ENCODE data around the gene CA12. TPM values are rescaled to one million over a fixed set of nuclear protein-coding genes. Genes with fewer than 3 reads are reported as not detected.
A peak's percentile ranks its signal among the peaks of the same experiment; 100 is the strongest.
"Not testable (repeated sequence)": the region's sequence is repeated elsewhere in the genome, so short reads cannot be mapped to it uniquely, and the experiment has no call there.

CA12 gene
- total RNA-seq, 1 experiment from 2014 or later, result 0.97 TPM

- POLR2A ChIA-PET (ENCODE audit: low non-redundant PET), result no interaction called here
Measured at GRCh38 chr15:63420333-63420747, 38.7 kb upstream of the CA12 start.

GRCh38 chr15:63418811-63419210 is 37.2 kb upstream of the CA12 start:
- Histone ChIP-seq H3K4me3 (ENCODE audit: low read depth, low read length, poor library complexity, severe bottlenecking) (no peak overlapping the region), H3K27ac (ENCODE audit: low read depth, low read length, poor library complexity, severe bottlenecking) (no peak overlapping the region), H3K4me1 (ENCODE audit: insufficient read depth, low read length, poor library complexity, severe bottlenecking) (no peaks in the 10 kb centered on the region), H3K36me3 (ENCODE audit: insufficient read depth, low read length, poor library complexity, severe bottlenecking) (no peaks in the 10 kb centered on the region), H3K27me3 (replicated peaks; ENCODE audit: insufficient read depth, low read depth, low read length, poor library complexity) (no peaks in the 10 kb centered on the region), H3K9me3 (ENCODE audit: low read depth, low read length, poor library complexity, severe bottlenecking) (no peaks in the 10 kb centered on the region)
- no peak for DNase-seq (ENCODE audit: low spot score)
- POLR2A ChIA-PET (ENCODE audit: low non-redundant PET), result no interaction called here
- TF ChIP-seq EZH2 (IDR thresholded peaks at IDR 0.05; ENCODE audit: borderline replicate concordance, low read depth, low read length, poor library complexity, severe bottlenecking) (no peak), CTCF (conservative IDR thresholded peaks at IDR 0.05; ENCODE audit: low read depth, low read length) (no peak)
- BruUV-seq (replicated peaks), result no TSS peak
- CTCF ChIA-PET, result no interaction called here
- intact Hi-C loops (cut with micrococcal nuclease; ENCODE audit: unreplicated experiment), result no loop called here

More at GRCh38 chr15:63420333-63420747, 38.7 kb upstream of the CA12 start:
- TF ChIP-seq EZH2 (IDR thresholded peaks at IDR 0.05; ENCODE audit: borderline replicate concordance, low read depth, low read length, poor library complexity, severe bottlenecking), result no peak
- TF ChIP-seq CTCF (conservative IDR thresholded peaks at IDR 0.05; ENCODE audit: low read depth, low read length), result no peak
- DNase-seq (ENCODE audit: low spot score), result peak; percentile 22
- Histone ChIP-seq H3K4me3 (ENCODE audit: low read depth, low read length, poor library complexity, severe bottlenecking) (no peak overlapping the region), H3K4me1 (ENCODE audit: insufficient read depth, low read length, poor library complexity, severe bottlenecking) (no peaks in the 10 kb centered on the region), H3K36me3 (ENCODE audit: insufficient read depth, low read length, poor library complexity, severe bottlenecking) (no peaks in the 10 kb centered on the region), H3K9me3 (ENCODE audit: low read depth, low read length, poor library complexity, severe bottlenecking) (no peaks in the 10 kb centered on the region), H3K27me3 (replicated peaks; ENCODE audit: insufficient read depth, low read depth, low read length, poor library complexity) (no peaks in the 10 kb centered on the region), H3K27ac (ENCODE audit: low read depth, low read length, poor library complexity, severe bottlenecking) (no peak overlapping the region)
- BruUV-seq (replicated peaks), result no TSS peak
- intact Hi-C loops (cut with micrococcal nuclease; ENCODE audit: unreplicated experiment), result no loop called here
- CTCF ChIA-PET, result no interaction called here

GRCh38 chr15:63417721-63418120 is 36.1 kb upstream of the CA12 start:
- Histone ChIP-seq H3K36me3 (ENCODE audit: insufficient read depth, low read length, poor library complexity, severe bottlenecking) (no peaks in the 10 kb centered on the region), H3K27me3 (replicated peaks; ENCODE audit: insufficient read depth, low read depth, low read length, poor library complexity) (no peaks in the 10 kb centered on the region), H3K27ac (ENCODE audit: low read depth, low read length, poor library complexity, severe bottlenecking) (no peak overlapping the region), H3K9me3 (ENCODE audit: low read depth, low read length, poor library complexity, severe bottlenecking) (no peaks in the 10 kb centered on the region), H3K4me3 (ENCODE audit: low read depth, low read length, poor library complexity, severe bottlenecking) (no peak overlapping the region), H3K4me1 (ENCODE audit: insufficient read depth, low read length, poor library complexity, severe bottlenecking) (no peaks in the 10 kb centered on the region)
- TF ChIP-seq CTCF (conservative IDR thresholded peaks at IDR 0.05; ENCODE audit: low read depth, low read length) (no peak), EZH2 (IDR thresholded peaks at IDR 0.05; ENCODE audit: borderline replicate concordance, low read depth, low read length, poor library complexity, severe bottlenecking) (no peak)
- no TSS peak for BruUV-seq (replicated peaks)
- CTCF ChIA-PET, result no interaction called here
- POLR2A ChIA-PET (ENCODE audit: low non-redundant PET), result no interaction called here
- DNase-seq (ENCODE audit: low spot score), result no peak
- intact Hi-C loops (cut with micrococcal nuclease; ENCODE audit: unreplicated experiment), result no loop called here

- H3K27me3 ChIP-seq (replicated peaks; ENCODE audit: insufficient read depth, low read depth, low read length, poor library complexity); H3K27ac ChIP-seq (ENCODE audit: low read depth, low read length, poor library complexity, severe bottlenecking); DNase-seq (ENCODE audit: low spot score); H3K4me3 ChIP-seq (ENCODE audit: low read depth, low read length, poor library complexity, severe bottlenecking); H3K36me3 ChIP-seq (ENCODE audit: insufficient read depth, low read length, poor library complexity, severe bottlenecking); intact Hi-C loops (cut with micrococcal nuclease; ENCODE audit: unreplicated experiment); BruUV-seq (replicated peaks); H3K9me3 ChIP-seq (ENCODE audit: low read depth, low read length, poor library complexity, severe bottlenecking); CTCF ChIA-PET; H3K4me1 ChIP-seq (ENCODE audit: insufficient read depth, low read length, poor library complexity, severe bottlenecking); POLR2A ChIA-PET (ENCODE audit: low non-redundant PET): not testable (repeated sequence)
Measured at GRCh38 chr15:63417274-63417673, 35.6 kb upstream of the CA12 start.

Data from A673 (cell line).